Tibial nerve (tissue), 4 donors: ENCODE data around the gene HRH1. TPM values are rescaled to one million over a fixed set of nuclear protein-coding genes. Genes with fewer than 3 reads are reported as not detected.

Source experiments
- DNase-seq, 2 donors: peaks; one replicate each; pipeline ENCODE4 v3.0.0-alpha.2; 2019; ENCODE audit warnings: low spot score in 2 of 2
- H3K27ac ChIP-seq, 4 donors: fragments of 200-600 bp; sonication (generic) in 3 of 4; one replicate each; pipeline ENCODE4 v1.5.1; 2017 to 2019; ENCODE audit warnings: mild to moderate bottlenecking in 1 of 4
- H3K27me3 ChIP-seq, 2 donors: fragments of 200-600 bp; sonication (generic) in 1 of 2; one replicate each; pipeline versions ENCODE4 v1.5.1 to v1.6.0; 2017 to 2019
- H3K36me3 ChIP-seq, 3 donors: fragments of 200-600 bp; sonication (generic); one replicate each; pipeline ENCODE4 v1.5.1; 2018 to 2019
- H3K4me1 ChIP-seq, 4 donors: fragments of 200-600 bp; sonication (generic) in 3 of 4; one replicate each; pipeline ENCODE4 v1.5.1; 2017 to 2019
- H3K4me3 ChIP-seq, 4 donors: fragments of 200-600 bp; sonication (generic) in 3 of 4; one replicate each; pipeline ENCODE4 v1.5.1; 2017 to 2019; ENCODE audit warnings: mild to moderate bottlenecking in 1 of 4, moderate library complexity in 1 of 4
- H3K9me3 ChIP-seq, 4 donors: fragments of 200-600 bp; sonication (generic) in 3 of 4; one replicate each; pipeline ENCODE4 v1.5.1; 2017 to 2019
- CTCF ChIP-seq, 5 experiments: fragments of 200-600 bp in 3 of 5; fragments of 450-650 bp in 2 of 5; sonication (generic) in 3 of 5; IDR thresholded peaks; one replicate each; pipeline ENCODE4 v1.5.1; 2016 to 2019; ENCODE audit warnings: antibody characterized with exemption in 5 of 5, mild to moderate bottlenecking in 3 of 5, moderate library complexity in 2 of 5
- EP300 ChIP-seq, 2 donors: sonication (generic); formaldehyde crosslinking; IDR thresholded peaks; one replicate each; pipeline ENCODE4 v1.6.1; 2017; ENCODE audit warnings: antibody characterized with exemption in 2 of 2, mild to moderate bottlenecking in 1 of 2
- POLR2A ChIP-seq, 2 donors: fragments of 450-650 bp; IDR thresholded peaks; one replicate each; pipeline ENCODE4 v1.6.1; 2017; ENCODE audit warnings: antibody characterized with exemption in 2 of 2, mild to moderate bottlenecking in 2 of 2, moderate library complexity in 2 of 2
- WGBS, 2 donors: methylation state at CpG; one replicate each; pipeline ENCODE4 v1.1.5; 2018; 5-methylcytosine and 5-hydroxymethylcytosine counted together
- total RNA-seq, 4 donors: library from RNA; depleted of rRNA; stranded (reverse); fragments of >200 nt; gene quantifications; one replicate each; pipeline ENCODE4 v1.1.0, GENCODE V29; 2016

Gene HRH1
- total RNA-seq, 4 donors from 2014 or later: 13.8 to 20.3 (median 15.9) TPM

- Histone ChIP-seq H3K9me3 (no peaks in the 10 kb centered on the region), H3K36me3 (no peaks in the 10 kb centered on the region), H3K27me3 (no peaks in the 10 kb centered on the region), H3K4me1 (peaks cover 0 to 39% (median 0%) of the 10 kb centered on the region in 4 donors), H3K27ac (peak overlapping the region in 2 of 4 donors; percentile 45 to 50), H3K4me3 (no peak overlapping the region)
- no peak for TF ChIP-seq EP300 (IDR thresholded peaks at IDR 0.05)
- no peak for TF ChIP-seq POLR2A (IDR thresholded peaks at IDR 0.05)
- no peak for TF ChIP-seq CTCF (IDR thresholded peaks at IDR 0.05)
- DNase-seq: no peak
- 53 to 54% methylated on average over 5 of the region's 5 CpGs for WGBS, 2 donors
Observed at GRCh38 chr3:11195201-11195600, 40.9 kb downstream of the HRH1 start.

GRCh38 chr3:11195721-11196332 is 41.5 kb downstream of the HRH1 start:
- Histone ChIP-seq H3K9me3 (no peaks in the 10 kb centered on the region), H3K4me1 (peaks cover 0 to 40% (median under 1%) of the 10 kb centered on the region in 4 donors), H3K27ac (peak overlapping the region in 2 of 4 donors; percentile 45 to 50), H3K36me3 (no peaks in the 10 kb centered on the region), H3K4me3 (no peak overlapping the region), H3K27me3 (no peaks in the 10 kb centered on the region)
- TF ChIP-seq CTCF (IDR thresholded peaks at IDR 0.05): no peak
- TF ChIP-seq POLR2A (IDR thresholded peaks at IDR 0.05): no peak
- no peak for TF ChIP-seq EP300 (IDR thresholded peaks at IDR 0.05)
- no peak for DNase-seq
- 27 to 33% methylated on average over 9 to 10 of the region's 10 CpGs for WGBS, 2 donors

GRCh38 chr3:11197484-11197883 is 43.2 kb downstream of the HRH1 start:
- Histone ChIP-seq H3K9me3 (no peaks in the 10 kb centered on the region), H3K27ac (peak overlapping the region in 2 of 4 donors; percentile 35 to 40), H3K36me3 (no peaks in the 10 kb centered on the region), H3K27me3 (no peaks in the 10 kb centered on the region), H3K4me1 (peaks cover 0 to 47% (median 6%) of the 10 kb centered on the region in 4 donors), H3K4me3 (no peak overlapping the region)
- no peak for DNase-seq
- TF ChIP-seq EP300 (IDR thresholded peaks at IDR 0.05): no peak
- TF ChIP-seq POLR2A (IDR thresholded peaks at IDR 0.05): no peak
- WGBS, 2 donors: 14 to 24% methylated on average over 1 of the region's 1 CpG

- H3K9me3 ChIP-seq: no peaks in the 10 kb centered on the region
- peak overlapping the region in 2 of 4 donors; percentile 2 to 35 for H3K27ac ChIP-seq
- H3K4me1 ChIP-seq: peaks cover 0 to 47% (median 6%) of the 10 kb centered on the region in 4 donors
- H3K27me3 ChIP-seq: no peaks in the 10 kb centered on the region
- H3K36me3 ChIP-seq: no peaks in the 10 kb centered on the region
- no peak for TF ChIP-seq POLR2A (IDR thresholded peaks at IDR 0.05)
- TF ChIP-seq EP300 (IDR thresholded peaks at IDR 0.05): no peak
- TF ChIP-seq CTCF (IDR thresholded peaks at IDR 0.05): no peak
- 51 to 53% methylated on average over 8 of the region's 8 CpGs for WGBS, 2 donors
- H3K4me3 ChIP-seq: no peak overlapping the region
- no peak for DNase-seq
Observed at GRCh38 chr3:11198070-11198469, 43.8 kb downstream of the HRH1 start.

- H3K27me3 ChIP-seq: no peaks in the 10 kb centered on the region
- no peak for DNase-seq
- peaks cover 0 to 47% (median 6%) of the 10 kb centered on the region in 4 donors for H3K4me1 ChIP-seq
- H3K9me3 ChIP-seq: no peaks in the 10 kb centered on the region
- H3K36me3 ChIP-seq: no peaks in the 10 kb centered on the region
- WGBS, 2 donors: 79 to 80% methylated on average over 4 of the region's 4 CpGs
- TF ChIP-seq CTCF (IDR thresholded peaks at IDR 0.05) (no peak), EP300 (IDR thresholded peaks at IDR 0.05) (no peak)
- H3K27ac ChIP-seq: peak overlapping the region in 1 of 4 donors; percentile 2
- H3K4me3 ChIP-seq: no peak overlapping the region
Observed at GRCh38 chr3:11198495-11198894, 44.2 kb downstream of the HRH1 start.
